ENCODE data around the gene KCTD17. TPM values are rescaled to one million over a fixed set of nuclear protein-coding genes. Genes with fewer than 3 reads are reported as not detected.

The KCTD17 gene
- total RNA-seq, 2 experiments from 2014 or later = 17.3 to 17.9 TPM

- no peak for DNase-seq
- intact Hi-C loops (cut with DNase I, micrococcal nuclease) = no loop called here
These were observed 3.2 kb downstream of the KCTD17 start for GRCh38 chr22:37054600-37055365.

GRCh38 chr22:37056246-37056645, 4.7 kb downstream of the KCTD17 start:
- no peak for ATAC-seq (ENCODE audit: poor library complexity)
- intact Hi-C loops (cut with DNase I, micrococcal nuclease) = no loop called here
- peaks cover 38% of the 10 kb centered on the region for H3K4me1 ChIP-seq (ENCODE audit: insufficient read depth, low read length)
- H3K9me3 ChIP-seq (ENCODE audit: control insufficient read depth in 1 of 2, insufficient read depth in 1 of 2, low read length in 2 of 2) = no peaks in the 10 kb centered on the region
- DNase-seq = no peak
- CTCF ChIA-PET = no interaction called here
- peaks cover 34% of the 10 kb centered on the region for H3K36me3 ChIP-seq (ENCODE audit: insufficient read depth, low read length)
- peaks cover 32% of the 10 kb centered on the region for H3K36me3 Mint-ChIP-seq (ENCODE audit: low read depth)
- no peaks in the 10 kb centered on the region for H3K27me3 Mint-ChIP-seq
- H3K4me3 Mint-ChIP-seq = no peak overlapping the region
- H3K27me3 ChIP-seq (ENCODE audit: control insufficient read depth in 1 of 2, insufficient read depth in 2 of 2, low read length in 2 of 2) = no peaks in the 10 kb centered on the region
- POLR2A ChIA-PET = no interaction called here
- no peaks in the 10 kb centered on the region for H3K9me3 Mint-ChIP-seq
- TF ChIP-seq CTCF (IDR thresholded peaks at IDR 0.05) = no peak
- no peak overlapping the region for H3K4me3 ChIP-seq (ENCODE audit: low read length)
- H3K27ac ChIP-seq (ENCODE audit: low read depth in 1 of 2, low read length in 2 of 2) = no peak overlapping the region
- H3K4me1 Mint-ChIP-seq (ENCODE audit: low read depth) = peaks cover 10% of the 10 kb centered on the region
- H3K27ac Mint-ChIP-seq = no peak overlapping the region

More at GRCh38 chr22:37054600-37055365, 3.2 kb downstream of the KCTD17 start:
- Mint-ChIP-seq H3K4me1 (ENCODE audit: low read depth) (peaks cover 5% of the 10 kb centered on the region), H3K27ac (no peak overlapping the region), H3K27me3 (no peaks in the 10 kb centered on the region), H3K4me3 (peak overlapping the region; percentile 34), H3K9me3 (no peaks in the 10 kb centered on the region), H3K36me3 (ENCODE audit: low read depth) (peaks cover 27% of the 10 kb centered on the region)
- no peak for TF ChIP-seq CTCF (IDR thresholded peaks at IDR 0.05)
- no peaks in the 10 kb centered on the region for H3K27me3 ChIP-seq (ENCODE audit: control insufficient read depth in 1 of 2, insufficient read depth in 2 of 2, low read length in 2 of 2)
- CTCF ChIA-PET = no interaction called here
- ATAC-seq (ENCODE audit: poor library complexity) = no peak
- no peaks in the 10 kb centered on the region for H3K9me3 ChIP-seq (ENCODE audit: control insufficient read depth in 1 of 2, insufficient read depth in 1 of 2, low read length in 2 of 2)
- POLR2A ChIA-PET = interaction anchor here (0.9 to 1.3 kb wide), 2 partner anchors 67 to 279 kb away, joined by 3 to 4 read pairs; partner anchors contain the start of gene IFT27
- H3K4me3 ChIP-seq (ENCODE audit: low read length) = no peak overlapping the region
- peaks cover 31% of the 10 kb centered on the region for H3K36me3 ChIP-seq (ENCODE audit: insufficient read depth, low read length)
- H3K4me1 ChIP-seq (ENCODE audit: insufficient read depth, low read length) = peaks cover 32% of the 10 kb centered on the region
- no peak overlapping the region for H3K27ac ChIP-seq (ENCODE audit: low read depth in 1 of 2, low read length in 2 of 2)

GRCh38 chr22:37057226-37057625, 5.7 kb downstream of the KCTD17 start:
- TF ChIP-seq CTCF (IDR thresholded peaks at IDR 0.05) = no peak
- Mint-ChIP-seq H3K27me3 (no peaks in the 10 kb centered on the region), H3K4me3 (no peak overlapping the region), H3K9me3 (no peaks in the 10 kb centered on the region), H3K27ac (no peak overlapping the region), H3K4me1 (ENCODE audit: low read depth) (peaks cover 10% of the 10 kb centered on the region), H3K36me3 (ENCODE audit: low read depth) (peaks cover 32% of the 10 kb centered on the region)
- H3K4me3 ChIP-seq (ENCODE audit: low read length) = no peak overlapping the region
- H3K9me3 ChIP-seq (ENCODE audit: control insufficient read depth in 1 of 2, insufficient read depth in 1 of 2, low read length in 2 of 2) = no peaks in the 10 kb centered on the region
- ChIA-PET CTCF (no interaction called here), POLR2A (no interaction called here)
- H3K4me1 ChIP-seq (ENCODE audit: insufficient read depth, low read length) = peaks cover 34% of the 10 kb centered on the region
- DNase-seq (no peak), ATAC-seq (ENCODE audit: poor library complexity) (no peak)
- no peak overlapping the region for H3K27ac ChIP-seq (ENCODE audit: low read depth in 1 of 2, low read length in 2 of 2)
- no peaks in the 10 kb centered on the region for H3K27me3 ChIP-seq (ENCODE audit: control insufficient read depth in 1 of 2, insufficient read depth in 2 of 2, low read length in 2 of 2)
- intact Hi-C loops (cut with DNase I, micrococcal nuclease) = no loop called here
- peaks cover 37% of the 10 kb centered on the region for H3K36me3 ChIP-seq (ENCODE audit: insufficient read depth, low read length)
